Lung (tissue), 12 donors: ENCODE data around the gene GLOD5. TPM values are rescaled to one million over a fixed set of nuclear protein-coding genes. Genes with fewer than 3 reads are reported as not detected.

Source experiments
- ATAC-seq: fragments of 200-7000 bp; cut with Tn5 transposase; one replicate; pipeline ENCODE4 v1.9.1; 2020; ENCODE audit warnings: moderate number of reproducible peaks; ENCODE audit not compliant: insufficient read depth, low FRiP score
- DNase-seq, 3 donors: peaks; one replicate each; pipeline ENCODE4 v3.0.0-alpha.2; 2013 to 2017
- H3K27ac ChIP-seq, 2 donors: one replicate each; pipeline ENCODE4 v1.5.1; 2013; ENCODE audit warnings: mild to moderate bottlenecking in 2 of 2, moderate library complexity in 2 of 2, control low read depth in 1 of 2, inconsistent platforms in 1 of 2, low read depth in 1 of 2, low read length in 1 of 2
- H3K27me3 ChIP-seq, 3 donors: one replicate each; pipeline ENCODE4 v1.5.1; 2013; ENCODE audit warnings: low read length in 2 of 3; ENCODE audit not compliant: control insufficient read depth in 3 of 3, insufficient read depth in 3 of 3
- H3K36me3 ChIP-seq, 4 donors: one replicate each; pipeline ENCODE4 v1.5.1; 2013; ENCODE audit warnings: low read length in 4 of 4, mild to moderate bottlenecking in 1 of 4, moderate library complexity in 1 of 4; ENCODE audit not compliant: control insufficient read depth in 4 of 4, insufficient read depth in 4 of 4
- H3K4me1 ChIP-seq, 5 donors: one replicate each; pipeline ENCODE4 v1.5.1; 2013; ENCODE audit warnings: low read length in 5 of 5, mild to moderate bottlenecking in 2 of 5, moderate library complexity in 1 of 5; ENCODE audit not compliant: control insufficient read depth in 5 of 5, insufficient read depth in 5 of 5
- H3K4me3 ChIP-seq: one replicate; pipeline ENCODE4 v1.5.1; 2013; ENCODE audit warnings: mild to moderate bottlenecking, control low read depth, moderate library complexity
- H3K9ac ChIP-seq, 2 donors: one replicate each; pipeline ENCODE4 v1.5.1; 2013; ENCODE audit warnings: low read length in 2 of 2, control low read depth in 1 of 2; ENCODE audit not compliant: insufficient read depth in 1 of 2
- H3K9me3 ChIP-seq, 4 donors: one replicate each; pipeline ENCODE4 v1.5.1; 2013; ENCODE audit warnings: low read length in 3 of 4, mild to moderate bottlenecking in 1 of 4, moderate library complexity in 1 of 4; ENCODE audit not compliant: control insufficient read depth in 4 of 4, insufficient read depth in 3 of 4
- CTCF ChIP-seq: IDR thresholded peaks from 2 replicates; pipeline ENCODE4 v1.5.1; 2012; ENCODE audit warnings: mild to moderate bottlenecking; ENCODE audit errors: control extremely low read depth, extremely low read depth
- WGBS, 2 donors: extraction: QIAGEN DNeasy Blood & Tissue Kit; methylation state at CpG; one replicate each; pipeline ENCODE4 v1.1.7; 2013; 5-methylcytosine and 5-hydroxymethylcytosine counted together
- polyA plus RNA-seq, 2 donors: library from polyadenylated mRNA; stranded (reverse); fragments of 200-250 nt; gene quantifications; one replicate each; pipeline ENCODE4 v1.2.1, GENCODE V29; 2013
- total RNA-seq, 2 donors: library from RNA; depleted of rRNA in 1 of 2; stranded (reverse); fragments of >200 nt in 1 of 2; gene quantifications; one replicate each; pipeline ENCODE4 v1.2.1, GENCODE V29; 2014 to 2021
- donor health status: control.
- donor health status: control.
- donor health status: Bipolar disorder and iron deficiency.
- donor health status: healthy.
- donor health status: DM: yes; HTN: yes; CAD: no.

GLOD5 gene
- total and polyA plus RNA-seq, 4 donors = 1.6 to 5.1 (median 1.8) TPM

- Histone ChIP-seq H3K9ac (no peak overlapping the region), H3K4me1 (no peaks in the 10 kb centered on the region), H3K27ac (no peak overlapping the region), H3K9me3 (no peaks in the 10 kb centered on the region), H3K36me3 (no peaks in the 10 kb centered on the region), H3K27me3 (no peaks in the 10 kb centered on the region), H3K4me3 (no peak overlapping the region)
- no peak for DNase-seq
- 75 to 85% methylated on average over 4 to 13 of the region's 13 CpGs for WGBS, 2 donors
- no peak for ATAC-seq
- TF ChIP-seq CTCF = no peak
Observed at GRCh38 chrX:48782795-48783194, 21.2 kb downstream of the GLOD5 start.

GRCh38 chrX:48784726-48785125, 23.2 kb downstream of the GLOD5 start:
- H3K27ac ChIP-seq = no peak overlapping the region
- WGBS, 2 donors = 52 to 75% methylated on average over 3 of the region's 3 CpGs
- no peaks in the 10 kb centered on the region for H3K36me3 ChIP-seq
- no peak for TF ChIP-seq CTCF
- no peaks in the 10 kb centered on the region for H3K27me3 ChIP-seq
- no peaks in the 10 kb centered on the region for H3K9me3 ChIP-seq
- ATAC-seq = no peak
- H3K4me1 ChIP-seq = no peaks in the 10 kb centered on the region
- no peak overlapping the region for H3K4me3 ChIP-seq
- no peak overlapping the region for H3K9ac ChIP-seq
- no peak for DNase-seq

GRCh38 chrX:48785186-48785539, 23.6 kb downstream of the GLOD5 start:
- no peak overlapping the region for H3K27ac ChIP-seq
- no peaks in the 10 kb centered on the region for H3K4me1 ChIP-seq
- H3K9ac ChIP-seq = no peak overlapping the region
- ATAC-seq (no peak), DNase-seq (no peak)
- no peaks in the 10 kb centered on the region for H3K36me3 ChIP-seq
- no peaks in the 10 kb centered on the region for H3K27me3 ChIP-seq
- no peaks in the 10 kb centered on the region for H3K9me3 ChIP-seq
- H3K4me3 ChIP-seq = no peak overlapping the region
- no peak for TF ChIP-seq CTCF
- 83 to 89% methylated on average over 1 of the region's 1 CpG for WGBS, 2 donors

GRCh38 chrX:48785540-48786214, 24.1 kb downstream of the GLOD5 start:
- Histone ChIP-seq H3K9me3 (no peaks in the 10 kb centered on the region), H3K4me3 (no peak overlapping the region), H3K4me1 (no peaks in the 10 kb centered on the region), H3K27ac (no peak overlapping the region), H3K9ac (no peak overlapping the region), H3K36me3 (no peaks in the 10 kb centered on the region), H3K27me3 (no peaks in the 10 kb centered on the region)
- no peak for ATAC-seq
- no peak for TF ChIP-seq CTCF
- 80 to 81% methylated on average over 14 to 16 of the region's 16 CpGs for WGBS, 2 donors
- DNase-seq = no peak
